ENCODE data around the gene SLC9A8.
A peak's percentile ranks its signal among the peaks of the same experiment; 100 is the strongest.

The SLC9A8 gene

DNA sequence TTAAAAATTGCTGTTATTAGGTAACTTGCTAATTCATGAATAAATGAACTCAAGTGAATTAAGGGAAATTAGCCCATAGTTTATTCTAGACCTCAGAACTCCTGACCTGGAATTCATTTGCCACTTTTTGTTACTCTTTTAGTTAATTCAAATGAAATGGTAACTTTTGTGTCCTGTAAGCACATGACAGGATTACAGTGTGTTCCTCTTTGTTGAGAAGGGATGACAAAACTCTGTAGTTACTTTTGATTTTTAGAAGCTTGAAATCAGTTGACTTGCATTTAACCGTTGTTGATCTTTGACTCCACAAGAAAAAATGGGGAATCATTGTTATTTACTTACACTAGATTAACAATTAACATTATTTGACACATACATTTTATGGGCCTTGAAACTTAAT lies 6.2 kb downstream of the SLC9A8 start:
- no peak for DNase-seq

- DNase-seq = no peak
Observed at GRCh38 chr20:49819702-49820101, 7.1 kb downstream of the SLC9A8 start.

DNA sequence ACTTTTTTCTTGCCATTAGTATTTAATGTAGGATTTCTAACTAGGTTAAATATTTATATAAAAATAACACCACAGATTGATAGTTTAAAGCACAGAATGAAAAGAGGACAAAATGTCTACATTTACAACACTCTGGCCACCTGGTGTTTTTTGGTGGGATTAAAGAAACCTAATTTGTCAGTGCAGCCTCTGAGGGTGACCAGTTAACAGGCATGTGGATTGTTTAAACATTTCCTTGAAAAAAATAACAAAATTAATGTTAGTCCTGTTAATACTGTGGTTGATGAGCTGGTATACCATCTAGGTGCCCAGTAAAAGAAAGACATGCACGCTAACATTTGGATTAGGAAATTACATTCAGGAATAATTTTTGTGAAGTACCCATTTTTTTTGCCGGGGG lies 8.8 kb downstream of the SLC9A8 start:
- DNase-seq = no peak

DNA sequence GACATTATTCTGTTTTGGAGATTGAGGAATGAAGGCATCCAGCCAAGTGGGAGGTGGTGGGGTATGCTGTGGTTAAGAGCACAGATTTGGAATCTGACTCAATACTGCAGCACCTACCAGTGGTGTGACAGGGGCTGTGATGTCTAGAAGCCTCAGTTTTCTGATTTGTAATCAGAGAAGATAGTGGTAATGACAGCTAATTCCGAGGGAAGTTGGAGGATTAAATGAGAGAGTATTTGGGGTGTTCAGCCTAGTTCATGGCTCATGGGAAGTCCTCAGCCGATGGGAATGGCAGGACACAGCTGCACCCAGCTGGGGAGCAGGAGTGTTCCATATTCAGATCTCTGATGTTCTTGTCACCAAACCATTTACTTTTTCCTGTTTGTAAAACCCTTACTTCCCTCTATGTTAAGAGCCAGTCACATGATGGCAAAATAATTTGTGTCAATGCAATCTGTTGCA lies 9.3 kb downstream of the SLC9A8 start:
- DNase-seq = peak; percentile 28

GRCh38 chr20:49823152-49823847 lies 10.7 kb downstream of the SLC9A8 start:
- DNase-seq = no peak

GRCh38 chr20:49824206-49824605 lies 11.6 kb downstream of the SLC9A8 start:
- DNase-seq = no peak

- no peak for DNase-seq
Observed at GRCh38 chr20:49825521-49826033, 12.9 kb downstream of the SLC9A8 start.

- no peak for DNase-seq
Observed at GRCh38 chr20:49831022-49831769, 18.6 kb downstream of the SLC9A8 start.

DNA sequence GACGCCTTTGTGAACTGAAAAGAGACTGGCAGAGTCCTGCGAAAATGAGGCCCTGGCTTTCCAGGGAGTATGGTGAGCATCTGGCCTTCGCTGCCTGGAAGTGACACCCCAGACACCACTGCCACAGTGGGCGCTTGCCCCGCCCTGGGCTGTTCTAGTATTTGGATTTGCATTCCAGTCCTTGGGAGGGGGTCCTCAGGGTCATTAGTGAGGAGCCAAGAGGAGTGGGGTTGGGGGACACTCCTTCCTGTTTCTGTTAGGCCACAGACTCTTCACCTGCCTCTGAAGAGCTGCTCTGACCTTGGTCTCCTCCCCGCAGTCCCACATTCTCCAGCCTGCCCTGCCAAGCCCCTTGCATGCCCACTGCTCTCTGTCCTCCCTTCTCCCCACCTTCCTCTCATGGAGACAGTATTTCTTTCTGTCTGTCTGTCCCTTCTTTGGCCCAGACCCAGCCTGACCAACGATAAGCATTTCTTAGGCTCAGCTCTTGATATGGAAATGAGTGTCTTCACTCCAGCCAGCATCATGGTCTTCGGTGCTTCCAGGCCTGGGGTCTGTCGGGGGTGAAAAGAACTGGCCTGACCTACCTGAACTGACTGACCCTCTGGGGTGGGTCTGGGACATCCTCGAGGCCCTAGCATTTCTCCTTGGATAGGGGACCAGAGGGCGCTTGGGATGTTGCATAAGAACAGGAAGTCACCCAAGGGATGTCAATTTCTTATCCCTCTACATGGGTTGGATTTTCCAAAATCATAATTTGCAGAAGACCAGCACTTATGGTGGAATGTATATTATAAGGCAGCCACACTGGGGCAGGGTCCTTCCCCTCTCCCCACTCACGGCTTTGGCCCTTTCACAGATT lies 19.4 kb downstream of the SLC9A8 start:
- no peak for DNase-seq

DNA sequence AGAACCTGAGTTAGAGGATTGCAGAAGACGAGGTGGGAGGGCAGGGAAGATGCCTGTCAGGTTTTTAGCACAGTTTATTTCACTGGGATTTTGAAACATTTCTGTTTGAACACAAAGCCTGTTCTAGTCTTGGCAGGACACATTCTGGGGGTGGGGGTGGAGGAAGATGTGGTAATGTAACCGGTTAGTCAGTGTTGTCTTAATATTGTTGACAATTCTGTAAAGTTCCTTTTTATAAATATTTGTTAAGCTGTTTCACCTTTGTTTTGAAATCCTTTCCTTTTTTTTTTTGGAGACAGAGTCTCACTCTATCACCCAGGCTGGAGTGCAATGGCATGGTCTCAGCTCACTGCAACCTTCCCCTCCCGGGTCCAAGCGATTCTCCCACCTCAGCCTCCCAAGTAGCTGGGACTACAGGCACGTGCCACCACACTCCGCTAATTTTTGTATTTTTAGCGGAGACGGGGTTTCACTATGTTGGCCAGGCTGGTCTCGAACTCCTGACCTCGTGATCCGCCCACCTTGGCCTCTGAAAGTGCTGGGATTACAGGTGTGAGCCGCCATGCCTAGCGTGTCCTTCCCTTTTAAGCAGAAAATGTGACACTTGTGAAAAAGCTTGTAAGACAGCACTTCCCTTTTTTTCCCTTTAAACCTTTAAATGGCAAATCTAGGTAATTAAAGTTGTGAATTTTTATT lies 20.2 kb downstream of the SLC9A8 start:
- no peak for DNase-seq

GRCh38 chr20:49833483-49833882 lies 20.9 kb downstream of the SLC9A8 start:
- no peak for DNase-seq

DNA sequence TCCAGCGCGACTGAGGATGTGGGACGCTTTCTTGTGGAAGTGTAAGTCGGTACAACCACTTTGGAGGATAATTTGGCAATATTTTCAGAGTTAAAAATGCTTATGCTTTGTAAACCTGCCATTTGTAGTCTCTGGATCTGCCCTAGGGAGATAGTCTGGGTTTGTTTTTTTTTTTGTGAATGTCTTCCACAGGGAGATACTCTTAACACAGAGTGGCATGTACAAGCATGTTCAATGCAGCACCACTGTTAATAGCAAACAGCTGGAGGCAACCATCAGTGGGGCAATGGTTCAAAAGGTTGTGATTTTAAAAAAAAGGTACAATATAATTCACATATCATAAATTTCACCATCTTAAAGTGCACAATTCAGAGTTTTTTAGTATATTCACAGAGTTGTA lies 22.4 kb downstream of the SLC9A8 start:
- no peak for DNase-seq

GRCh38 chr20:49838546-49838945 lies 25.9 kb downstream of the SLC9A8 start:
- no peak for DNase-seq

GRCh38 chr20:49843139-49843538 lies 30.5 kb downstream of the SLC9A8 start:
- no peak for DNase-seq

DNA sequence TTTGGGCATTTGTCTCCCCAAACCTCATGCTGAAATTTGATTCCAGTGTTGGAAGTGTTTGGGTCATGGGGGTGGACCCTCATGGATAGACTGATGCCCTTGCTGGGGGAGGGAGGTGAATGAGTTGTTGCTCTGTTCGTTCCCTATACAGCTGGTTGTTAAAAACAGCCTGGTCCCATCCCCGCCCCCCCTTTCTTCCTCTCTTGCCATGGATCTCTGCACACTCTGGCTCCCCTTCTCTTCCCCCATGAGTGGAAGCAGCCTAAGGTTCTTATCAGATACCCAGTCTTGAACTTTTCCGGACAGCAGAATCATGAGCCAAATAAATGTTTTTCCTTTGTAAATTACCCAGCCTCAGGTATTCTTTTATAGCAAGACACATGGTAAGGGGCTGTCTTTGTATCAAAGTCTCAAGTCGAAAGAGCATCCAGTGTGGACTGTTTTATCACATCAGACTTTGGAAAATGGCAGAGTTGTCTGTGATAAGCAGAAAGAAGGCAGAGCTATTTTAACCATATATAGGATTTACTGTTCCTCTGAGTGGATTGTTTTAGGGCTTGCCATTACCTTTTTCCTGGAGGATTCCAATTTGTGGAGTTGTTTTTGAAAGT lies 31.2 kb downstream of the SLC9A8 start:
- DNase-seq = no peak

DNA sequence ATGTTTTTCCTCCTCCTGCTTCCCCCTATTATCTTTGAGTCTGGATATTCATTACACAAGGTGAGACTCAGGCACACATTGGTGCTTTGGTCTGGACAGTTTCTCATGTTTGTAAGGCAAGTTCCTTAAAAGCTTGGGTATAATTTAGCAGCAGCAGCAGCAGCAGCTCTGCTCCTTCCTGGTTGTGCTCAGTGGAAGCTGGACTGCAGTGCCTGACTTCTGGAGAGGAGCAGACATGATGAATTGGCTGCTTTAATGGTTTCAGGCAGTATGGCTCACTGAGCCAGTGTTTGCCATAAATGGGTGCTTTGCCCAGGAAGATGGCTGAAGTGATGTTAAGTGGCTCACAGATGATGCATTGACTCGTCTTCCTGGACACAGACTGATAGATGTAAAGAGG lies 32.4 kb downstream of the SLC9A8 start:
- no peak for DNase-seq

DNA sequence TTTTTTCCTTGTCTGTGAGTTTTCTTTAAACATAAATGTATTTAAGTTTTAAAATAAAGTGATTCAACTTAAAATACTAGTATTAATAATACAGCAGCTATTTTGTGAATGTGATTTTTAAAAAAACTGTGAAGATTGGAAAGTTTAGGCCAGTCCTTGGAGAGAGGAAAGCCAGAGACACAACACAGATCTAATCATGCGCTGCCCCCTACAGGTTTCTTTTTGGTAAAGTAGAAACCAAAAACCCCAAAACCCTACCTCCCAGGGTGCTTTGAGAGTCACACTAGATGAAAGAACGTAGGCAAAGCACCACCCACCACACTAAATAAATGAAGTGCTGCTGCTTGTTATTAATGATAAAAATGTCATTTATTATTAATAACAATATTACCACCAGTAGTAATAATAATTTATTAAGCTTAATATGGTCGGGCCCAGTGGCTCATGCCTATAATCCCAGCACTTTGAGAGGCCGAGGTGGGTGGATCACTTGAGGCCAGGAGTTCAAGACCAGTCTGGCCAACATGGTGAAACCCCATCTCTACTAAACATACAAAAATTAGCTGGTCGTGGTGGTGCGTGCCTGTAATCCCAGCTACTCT lies 33.7 kb downstream of the SLC9A8 start:
- DNase-seq = peak; percentile 34

DNA sequence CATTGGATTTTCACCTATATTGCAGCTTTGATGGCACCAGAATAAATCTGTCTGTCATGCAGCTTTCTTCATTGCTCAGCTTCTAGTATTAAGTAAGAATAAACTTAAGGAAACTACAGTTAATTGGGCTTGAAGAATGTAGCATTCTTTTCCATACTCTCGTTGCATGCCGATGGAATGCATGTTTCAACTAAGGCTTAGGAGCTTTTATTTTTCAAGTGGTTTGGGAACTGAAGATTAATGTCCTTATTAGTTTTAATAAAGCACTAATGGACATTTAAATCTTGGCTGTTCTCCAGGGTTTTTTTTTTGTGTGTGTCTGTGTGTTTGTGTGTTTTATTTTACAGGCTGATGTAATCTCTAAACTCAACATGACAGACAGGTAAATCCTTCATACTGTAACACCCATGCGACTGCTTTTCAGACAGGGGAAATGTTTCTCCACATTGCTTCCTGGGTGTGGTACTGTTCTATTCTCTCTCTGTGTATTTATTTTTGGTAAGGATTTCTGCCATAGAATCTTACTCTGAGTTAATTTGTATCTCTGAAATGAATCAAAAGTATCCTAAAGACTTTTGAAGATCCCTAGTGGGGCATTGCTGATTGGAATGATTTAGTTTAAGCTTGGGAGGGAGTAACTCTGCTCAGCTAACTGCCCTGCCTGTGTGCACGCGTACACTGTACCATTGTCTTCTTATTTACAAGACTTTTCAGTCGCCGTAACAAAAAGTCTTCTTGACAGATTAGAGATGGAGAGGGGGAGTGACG lies 38.0 kb downstream of the SLC9A8 start:
- no peak for DNase-seq

DNA sequence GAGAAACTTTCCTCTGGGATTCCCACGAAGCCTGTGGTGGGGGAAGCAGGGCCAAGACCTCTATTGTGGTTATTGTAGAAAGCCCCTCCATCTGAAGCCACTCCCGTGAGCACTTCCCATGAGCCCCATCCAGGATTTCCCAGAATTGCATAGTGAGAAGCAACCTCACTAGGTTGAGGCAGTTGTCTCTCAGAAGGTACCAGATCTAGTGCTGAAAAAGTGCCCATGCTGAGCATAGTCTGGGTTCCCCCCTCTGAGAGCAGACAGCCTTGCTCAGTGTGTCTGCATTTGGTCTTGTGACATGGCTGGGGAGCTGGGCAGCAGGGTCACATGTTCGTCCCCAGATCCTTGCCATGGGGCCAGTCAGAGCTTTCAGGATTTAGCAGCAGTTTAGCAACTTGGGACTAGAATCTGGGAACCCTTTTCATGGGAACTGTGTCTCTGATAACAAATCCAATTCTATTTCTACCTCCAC lies 38.6 kb downstream of the SLC9A8 start:
- no peak for DNase-seq

GRCh38 chr20:49851991-49852390 lies 39.4 kb downstream of the SLC9A8 start:
- DNase-seq = no peak

Measured in amniotic stem cell (primary cell).